MM.1S (cell line): Measurements from ENCODE around the gene ADCY5.
"Not testable (repeated sequence)": the region's sequence is repeated elsewhere in the genome, so short reads cannot be mapped to it uniquely, and the experiment has no call there.

Source experiments
- DNase-seq: peaks from one replicate; pipeline ENCODE4 v3.0.0-alpha.2; 2015
- H2AFZ ChIP-seq: fragments of 300-600 bp; sonication (generic); 2 replicates; pipeline ENCODE4 v1.6.0; 2016; ENCODE audit warnings: antibody characterized with exemption, low read length
- H3F3A ChIP-seq: fragments of 300-600 bp; sonication (generic); 2 replicates; pipeline ENCODE4 v1.6.1; 2016; ENCODE audit warnings: mild to moderate bottlenecking, antibody characterized with exemption, low read length, moderate library complexity, mixed read lengths; ENCODE audit not compliant: insufficient read depth
- H3K27ac ChIP-seq: fragments of 300-600 bp; sonication (generic); 2 replicates; pipeline ENCODE4 v1.5.1; 2016; ENCODE audit warnings: mild to moderate bottlenecking, low read length
- H3K27me3 ChIP-seq: fragments of 300-600 bp; sonication (generic); replicated peaks from 2 replicates; pipeline ENCODE4 v1.6.0; 2016; ENCODE audit warnings: low read length; ENCODE audit not compliant: insufficient read depth
- H3K36me3 ChIP-seq: fragments of 300-600 bp; sonication (generic); replicated peaks from 2 replicates; pipeline ENCODE4 v1.6.1; 2016; ENCODE audit warnings: mild to moderate bottlenecking, low read length, mixed read lengths; ENCODE audit not compliant: insufficient read depth
- H3K4me1 ChIP-seq: fragments of 300-600 bp; sonication (generic); 2 replicates; pipeline ENCODE4 v1.6.1; 2016; ENCODE audit warnings: low read length, mixed read lengths
- H3K4me2 ChIP-seq: fragments of 300-600 bp; sonication (generic); 2 replicates; pipeline ENCODE4 v1.6.0; 2016; ENCODE audit warnings: low read depth, low read length
- H3K4me3 ChIP-seq: fragments of 300-600 bp; sonication (generic); 2 replicates; pipeline ENCODE4 v1.5.1; 2016; ENCODE audit warnings: low read length, mixed read lengths
- H3K79me2 ChIP-seq: fragments of 300-600 bp; sonication (generic); 2 replicates; pipeline ENCODE4 v1.6.1; 2016; ENCODE audit warnings: mixed run types, low read length, mixed read lengths
- H3K9ac ChIP-seq: fragments of 300-600 bp; sonication (generic); 2 replicates; pipeline ENCODE4 v1.6.1; 2016; ENCODE audit warnings: low read length, mixed read lengths
- H3K9me2 ChIP-seq: fragments of 300-600 bp; sonication (generic); replicated peaks from 2 replicates; pipeline ENCODE4 v1.6.1; 2016; ENCODE audit warnings: mild to moderate bottlenecking, low read length, mixed read lengths; ENCODE audit not compliant: insufficient read depth
- H3K9me3 ChIP-seq: fragments of 300-600 bp; sonication (generic); replicated peaks from 2 replicates; pipeline ENCODE4 v1.6.1; 2016; ENCODE audit warnings: mild to moderate bottlenecking, low read length, mixed read lengths; ENCODE audit not compliant: insufficient read depth
- H4K20me1 ChIP-seq: fragments of 300-600 bp; sonication (generic); 2 replicates; pipeline ENCODE4 v1.6.1; 2016; ENCODE audit warnings: mild to moderate bottlenecking, low read length, moderate library complexity, mixed read lengths; ENCODE audit not compliant: insufficient read depth
- EZH2 ChIP-seq: fragments of 300-600 bp; sonication (generic); optimal IDR thresholded peaks from 2 replicates; pipeline ENCODE3; 2017; ENCODE audit warnings: low read depth, mild to moderate bottlenecking, antibody characterized with exemption, low read length, mixed read lengths
- EZH2phosphoT487 ChIP-seq: fragments of 300-600 bp; sonication (generic); IDR thresholded peaks from 2 replicates; pipeline ENCODE4 v1.6.1; 2018; ENCODE audit warnings: antibody characterized with exemption, low read length
- TF ChIP-seq, protein P1 (sequence below): fragments of 300-600 bp; sonication (generic); IDR thresholded peaks from 2 replicates; pipeline ENCODE4 v1.5.1; 2016; ENCODE audit warnings: antibody characterized with exemption, low read length, mixed read lengths

Gene ADCY5

DNA sequence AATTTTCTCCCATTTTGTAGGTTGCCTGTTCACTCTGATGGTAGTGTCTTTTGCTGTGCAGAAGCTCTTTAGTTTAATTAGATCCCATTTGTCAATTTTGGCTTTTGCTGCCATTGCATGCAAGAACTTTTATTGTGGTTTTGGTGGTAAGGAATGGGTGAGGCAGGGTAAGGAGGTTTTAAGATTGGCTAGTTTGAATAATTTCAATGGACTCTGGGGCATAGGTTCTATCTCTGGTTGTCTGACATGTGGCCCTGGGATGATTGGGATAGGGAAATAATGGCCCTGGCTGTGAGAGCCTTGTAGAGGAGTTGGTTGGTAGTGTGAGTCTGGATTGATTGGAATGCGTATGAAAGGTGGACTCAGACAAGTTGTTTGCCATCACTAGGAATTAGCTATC, 209.1 kb downstream of the ADCY5 start:
- no peak for DNase-seq
- no peaks in the 10 kb centered on the region for H3K9me3 ChIP-seq

DNA sequence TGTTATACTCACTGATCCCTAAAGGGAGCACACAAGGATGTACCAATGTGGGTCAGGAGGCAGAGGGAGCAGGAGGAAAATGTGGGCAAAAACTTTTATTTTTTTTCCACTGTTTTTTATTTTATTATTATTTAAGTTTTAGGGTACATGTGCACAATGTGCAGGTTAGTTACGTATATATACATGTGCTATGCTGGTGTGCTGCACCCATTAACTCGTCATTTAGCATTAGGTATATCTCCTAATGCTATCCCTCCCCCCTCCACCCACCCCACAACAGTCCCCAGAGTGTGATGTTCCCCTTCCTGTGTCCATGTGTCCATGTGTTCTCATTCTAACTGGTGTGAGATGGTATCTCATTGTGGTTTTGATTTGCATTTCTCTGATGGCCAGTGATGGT, 209.7 kb downstream of the ADCY5 start:
- H3F3A ChIP-seq: not testable (repeated sequence)

More for the DNA sequence above, 209.1 kb downstream of the ADCY5 start:
- TF ChIP-seq, protein P1, sequence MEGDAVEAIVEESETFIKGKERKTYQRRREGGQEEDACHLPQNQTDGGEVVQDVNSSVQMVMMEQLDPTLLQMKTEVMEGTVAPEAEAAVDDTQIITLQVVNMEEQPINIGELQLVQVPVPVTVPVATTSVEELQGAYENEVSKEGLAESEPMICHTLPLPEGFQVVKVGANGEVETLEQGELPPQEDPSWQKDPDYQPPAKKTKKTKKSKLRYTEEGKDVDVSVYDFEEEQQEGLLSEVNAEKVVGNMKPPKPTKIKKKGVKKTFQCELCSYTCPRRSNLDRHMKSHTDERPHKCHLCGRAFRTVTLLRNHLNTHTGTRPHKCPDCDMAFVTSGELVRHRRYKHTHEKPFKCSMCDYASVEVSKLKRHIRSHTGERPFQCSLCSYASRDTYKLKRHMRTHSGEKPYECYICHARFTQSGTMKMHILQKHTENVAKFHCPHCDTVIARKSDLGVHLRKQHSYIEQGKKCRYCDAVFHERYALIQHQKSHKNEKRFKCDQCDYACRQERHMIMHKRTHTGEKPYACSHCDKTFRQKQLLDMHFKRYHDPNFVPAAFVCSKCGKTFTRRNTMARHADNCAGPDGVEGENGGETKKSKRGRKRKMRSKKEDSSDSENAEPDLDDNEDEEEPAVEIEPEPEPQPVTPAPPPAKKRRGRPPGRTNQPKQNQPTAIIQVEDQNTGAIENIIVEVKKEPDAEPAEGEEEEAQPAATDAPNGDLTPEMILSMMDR: no peak
- TF ChIP-seq EZH2: no peak
- TF ChIP-seq EZH2phosphoT487: no peak
- no peaks in the 10 kb centered on the region for H3K4me1 ChIP-seq
- H3K79me2 ChIP-seq: no peaks in the 10 kb centered on the region
- no peak overlapping the region for H3K4me3 ChIP-seq
- no peaks in the 10 kb centered on the region for H3F3A ChIP-seq
- H3K4me2 ChIP-seq: no peak overlapping the region
- no peaks in the 10 kb centered on the region for H3K36me3 ChIP-seq
- no peak overlapping the region for H3K9ac ChIP-seq
- H3K27me3 ChIP-seq: no peaks in the 10 kb centered on the region
- H2AFZ ChIP-seq: no peak overlapping the region
- H4K20me1 ChIP-seq: no peaks in the 10 kb centered on the region
- H3K9me2 ChIP-seq: no peaks in the 10 kb centered on the region
- no peak overlapping the region for H3K27ac ChIP-seq

DNA sequence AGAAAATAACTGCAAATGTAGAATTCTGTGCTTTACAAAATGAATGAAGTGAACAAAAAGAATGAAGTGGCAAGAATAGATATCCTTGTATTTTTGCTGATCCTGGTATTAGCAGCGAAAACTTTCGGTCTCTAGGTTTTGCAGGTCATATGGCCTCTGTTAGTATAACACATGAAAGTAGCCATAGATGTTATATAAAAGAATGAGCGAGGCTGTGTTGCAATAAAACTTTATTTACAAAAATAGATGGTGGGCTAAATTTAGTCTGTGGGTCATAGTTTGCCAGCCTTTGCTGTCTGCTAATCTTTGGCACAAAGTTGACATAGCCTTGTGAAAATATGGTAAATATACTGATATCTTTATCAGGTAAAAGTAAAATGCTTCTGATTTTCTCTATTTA, 212.0 kb downstream of the ADCY5 start:
- Histone ChIP-seq H3K9me3 (no peaks in the 10 kb centered on the region), H3F3A (no peaks in the 10 kb centered on the region), H3K4me2 (no peak overlapping the region), H3K9me2 (no peaks in the 10 kb centered on the region), H3K79me2 (no peaks in the 10 kb centered on the region), H3K27me3 (no peaks in the 10 kb centered on the region), H4K20me1 (no peaks in the 10 kb centered on the region), H3K4me3 (no peak overlapping the region), H3K4me1 (no peaks in the 10 kb centered on the region), H3K36me3 (no peaks in the 10 kb centered on the region), H2AFZ (no peak overlapping the region), H3K27ac (no peak overlapping the region), H3K9ac (no peak overlapping the region)
- no peak for TF ChIP-seq EZH2phosphoT487
- no peak for TF ChIP-seq EZH2
- TF ChIP-seq, protein P1: no peak
- DNase-seq: no peak

More for the DNA sequence above, 209.7 kb downstream of the ADCY5 start:
- not testable (repeated sequence) for H2AFZ ChIP-seq, DNase-seq, H3K4me1 ChIP-seq, H3K27me3 ChIP-seq, H3K4me3 ChIP-seq, H3K79me2 ChIP-seq, H4K20me1 ChIP-seq, H3K4me2 ChIP-seq, H3K27ac ChIP-seq, H3K9me2 ChIP-seq, H3K9ac ChIP-seq, H3K9me3 ChIP-seq, H3K36me3 ChIP-seq
